Stomach (tissue), 8 donors: ENCODE data around the gene CCR5AS.

ENCODE experiments used
- DNase-seq, 2 donors: peaks; one replicate each; pipeline versions ENCODE4 v3.0.0 to v3.0.0-alpha.2; 2013 to 2019
- H3K27ac ChIP-seq, 5 donors: fragments of 200-600 bp in 4 of 5; sonication (generic) in 4 of 5; one replicate each; pipeline ENCODE4 v1.5.1; 2013 to 2019; ENCODE audit warnings: mild to moderate bottlenecking in 1 of 5, moderate library complexity in 1 of 5
- H3K27me3 ChIP-seq, 3 donors: fragments of 200-600 bp; sonication (generic); one replicate each; pipeline ENCODE4 v1.5.1; 2017 to 2019; ENCODE audit warnings: mixed run types in 1 of 3
- H3K36me3 ChIP-seq, 4 donors: fragments of 200-600 bp; sonication (generic); 1 replicate in 3 of 4; 2 replicates in 1 of 4; pipeline ENCODE4 v1.5.1; 2016 to 2019
- H3K4me1 ChIP-seq, 4 donors: fragments of 200-600 bp; sonication (generic); one replicate each; pipeline ENCODE4 v1.5.1; 2016 to 2019
- H3K4me3 ChIP-seq, 4 donors: fragments of 200-600 bp; sonication (generic) in 3 of 4; one replicate each; pipeline ENCODE4 v1.5.1; 2016 to 2019; ENCODE audit warnings: mild to moderate bottlenecking in 1 of 4
- H3K9me3 ChIP-seq, 4 donors: fragments of 200-600 bp; sonication (generic); one replicate each; pipeline ENCODE4 v1.5.1; 2016 to 2019
- EP300 ChIP-seq: sonication (generic); formaldehyde crosslinking; IDR thresholded peaks from one replicate; pipeline ENCODE4 v1.6.1; 2017; ENCODE audit warnings: antibody characterized with exemption
- POLR2A ChIP-seq, 4 donors: fragments of 450-650 bp; IDR thresholded peaks; one replicate each; pipeline ENCODE4 v1.6.1; 2016; ENCODE audit warnings: antibody characterized with exemption in 4 of 4, control low read depth in 2 of 4, mild to moderate bottlenecking in 1 of 4, moderate library complexity in 1 of 4
- POLR2AphosphoS5 ChIP-seq, 3 donors: sonication (generic); formaldehyde crosslinking; IDR thresholded peaks; one replicate each; pipeline ENCODE4 v1.6.1; 2016; ENCODE audit warnings: antibody characterized with exemption in 3 of 3
- WGBS, 5 donors: extraction: QIAGEN DNeasy Blood & Tissue Kit in 3 of 5; methylation state at CpG; one replicate each; pipeline versions ENCODE4 v1.1.5 to v1.1.7; 2013 to 2018; 5-methylcytosine and 5-hydroxymethylcytosine counted together
- intact Hi-C: fragments of 100-400 bp; cut with DNase I; formaldehyde crosslinking; loops from one replicate; pipeline ENCODE4 v1.15.1; 2023; ENCODE audit warnings: low total_unique reads
- TF ChIP-seq, protein P1 (sequence below), 7 experiments: fragments of 450-650 bp in 4 of 7; fragments of 200-600 bp in 3 of 7; sonication (generic) in 3 of 7; IDR thresholded peaks; one replicate each; pipeline ENCODE4 v1.5.1; 2016 to 2019; ENCODE audit warnings: antibody characterized with exemption in 7 of 7, control low read depth in 2 of 7, mild to moderate bottlenecking in 1 of 7
- donor health status: healthy with polysubstance abuse.
- donor health status: Bipolar disorder and iron deficiency.
- donor health status: healthy.

Gene CCR5AS

DNA sequence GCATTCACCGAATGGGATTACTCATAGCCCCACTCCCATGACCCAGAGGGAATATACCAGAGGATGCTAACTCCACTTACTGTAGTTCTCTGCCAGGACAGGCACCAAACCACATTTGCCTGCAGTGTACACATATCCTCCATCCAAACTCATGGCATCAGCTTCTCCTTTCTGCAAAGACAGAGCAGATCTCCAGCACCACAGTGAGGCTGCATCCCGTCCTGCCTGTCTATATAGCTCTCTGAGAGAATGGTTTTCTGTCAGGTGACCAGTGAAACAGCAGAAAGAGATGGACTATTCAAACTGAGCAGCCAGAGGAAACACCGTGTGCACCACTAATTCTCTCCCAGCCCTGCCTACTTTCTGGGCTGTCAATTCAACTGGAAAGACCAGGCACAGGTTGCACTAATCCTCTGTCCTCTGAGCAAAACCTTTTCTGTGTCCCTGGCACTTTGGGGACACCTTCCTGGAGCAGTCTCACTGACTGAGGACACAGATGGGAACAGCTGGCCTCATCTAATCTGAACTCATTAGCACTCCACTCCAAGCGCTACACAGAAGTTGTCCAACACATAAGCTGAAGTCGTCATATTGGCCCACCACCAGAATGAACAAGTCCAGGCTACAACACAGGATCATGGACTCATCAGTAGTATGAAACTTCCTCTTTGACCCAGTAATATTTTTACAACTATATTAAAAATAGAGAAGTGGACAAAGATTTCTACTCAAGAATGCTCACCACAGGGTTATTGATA is 40.5 kb upstream of the CCR5AS start:
- intact Hi-C loops = no loop called here
- no peaks in the 10 kb centered on the region for H3K4me1 ChIP-seq
- TF ChIP-seq POLR2A (IDR thresholded peaks at IDR 0.05) (no peak), POLR2AphosphoS5 (IDR thresholded peaks at IDR 0.05) (no peak), EP300 (no peak)

DNA sequence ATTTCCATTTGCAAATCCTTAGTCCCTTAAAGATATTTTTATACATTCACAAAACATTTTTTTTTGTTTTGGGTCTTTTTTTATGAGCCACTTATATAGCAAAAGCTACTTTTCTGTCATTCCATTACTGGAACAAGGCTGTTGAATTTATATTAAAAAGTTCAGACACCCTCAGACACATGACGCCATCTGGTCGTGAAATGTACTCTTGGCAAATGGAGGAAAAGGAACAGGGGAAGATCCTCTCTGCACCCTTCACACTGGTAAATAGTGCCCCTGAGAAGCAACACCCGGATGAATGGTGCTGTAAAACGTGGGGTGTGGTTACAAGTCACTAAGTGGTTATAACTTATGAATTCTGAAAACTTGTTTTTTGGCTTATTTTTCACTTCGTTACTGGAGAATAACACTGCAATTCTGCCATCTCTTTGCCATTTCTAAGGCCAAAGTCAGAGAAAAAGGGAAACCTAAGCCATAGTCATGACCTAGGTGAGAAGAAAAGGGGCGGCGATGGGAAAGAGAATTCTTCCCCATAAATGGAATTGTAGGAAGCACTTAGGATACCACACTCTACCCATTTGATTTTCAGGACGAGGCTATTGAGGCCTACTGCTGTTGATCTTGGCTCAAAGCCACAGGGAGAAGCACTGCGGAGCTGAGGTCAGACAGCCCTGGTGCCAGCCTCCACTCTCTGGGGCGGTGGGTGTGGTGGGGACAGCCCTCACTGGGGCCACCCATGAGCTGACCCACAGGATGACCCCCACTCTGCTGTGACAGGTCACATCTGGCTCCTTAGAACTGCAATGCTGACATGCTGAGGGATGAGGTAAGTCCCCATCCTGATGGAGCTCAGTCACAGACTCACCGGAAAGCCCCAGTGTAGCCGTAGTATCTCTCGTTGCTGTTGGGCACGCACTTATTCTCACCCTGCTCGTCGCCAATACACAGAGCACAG is 36.0 kb upstream of the CCR5AS start:
- Histone ChIP-seq H3K4me1 (no peaks in the 10 kb centered on the region), H3K27ac (peak overlapping the region in 1 of 5 donors; percentile 6), H3K27me3 (no peaks in the 10 kb centered on the region), H3K4me3 (no peak overlapping the region), H3K9me3 (no peaks in the 10 kb centered on the region), H3K36me3 (peaks cover 0 to 35% (median 16%) of the 10 kb centered on the region in 4 donors)
- DNase-seq = peak in 1 of 2 donors; percentile 56
- intact Hi-C loops = no loop called here
- WGBS, 5 donors = 52 to 76% (median 64%) methylated on average over 16 of the region's 16 CpGs
- TF ChIP-seq EP300 = no peak
- TF ChIP-seq, protein P1, sequence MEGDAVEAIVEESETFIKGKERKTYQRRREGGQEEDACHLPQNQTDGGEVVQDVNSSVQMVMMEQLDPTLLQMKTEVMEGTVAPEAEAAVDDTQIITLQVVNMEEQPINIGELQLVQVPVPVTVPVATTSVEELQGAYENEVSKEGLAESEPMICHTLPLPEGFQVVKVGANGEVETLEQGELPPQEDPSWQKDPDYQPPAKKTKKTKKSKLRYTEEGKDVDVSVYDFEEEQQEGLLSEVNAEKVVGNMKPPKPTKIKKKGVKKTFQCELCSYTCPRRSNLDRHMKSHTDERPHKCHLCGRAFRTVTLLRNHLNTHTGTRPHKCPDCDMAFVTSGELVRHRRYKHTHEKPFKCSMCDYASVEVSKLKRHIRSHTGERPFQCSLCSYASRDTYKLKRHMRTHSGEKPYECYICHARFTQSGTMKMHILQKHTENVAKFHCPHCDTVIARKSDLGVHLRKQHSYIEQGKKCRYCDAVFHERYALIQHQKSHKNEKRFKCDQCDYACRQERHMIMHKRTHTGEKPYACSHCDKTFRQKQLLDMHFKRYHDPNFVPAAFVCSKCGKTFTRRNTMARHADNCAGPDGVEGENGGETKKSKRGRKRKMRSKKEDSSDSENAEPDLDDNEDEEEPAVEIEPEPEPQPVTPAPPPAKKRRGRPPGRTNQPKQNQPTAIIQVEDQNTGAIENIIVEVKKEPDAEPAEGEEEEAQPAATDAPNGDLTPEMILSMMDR (IDR thresholded peaks at IDR 0.05) = peak in 5 of 7 experiments; percentile 31 to 78 (median 70)

More for the DNA sequence above, 40.5 kb upstream of the CCR5AS start:
- Histone ChIP-seq H3K9me3 (no peaks in the 10 kb centered on the region), H3K27ac (no peak overlapping the region), H3K36me3 (peaks cover 0 to 27% (median 15%) of the 10 kb centered on the region in 4 donors), H3K4me3 (no peak overlapping the region), H3K27me3 (no peaks in the 10 kb centered on the region)
- whole genome bisulfite sequencing, 5 donors = 63 to 82% (median 72%) methylated on average over 5 of the region's 5 CpGs
- no peak for DNase-seq

DNA sequence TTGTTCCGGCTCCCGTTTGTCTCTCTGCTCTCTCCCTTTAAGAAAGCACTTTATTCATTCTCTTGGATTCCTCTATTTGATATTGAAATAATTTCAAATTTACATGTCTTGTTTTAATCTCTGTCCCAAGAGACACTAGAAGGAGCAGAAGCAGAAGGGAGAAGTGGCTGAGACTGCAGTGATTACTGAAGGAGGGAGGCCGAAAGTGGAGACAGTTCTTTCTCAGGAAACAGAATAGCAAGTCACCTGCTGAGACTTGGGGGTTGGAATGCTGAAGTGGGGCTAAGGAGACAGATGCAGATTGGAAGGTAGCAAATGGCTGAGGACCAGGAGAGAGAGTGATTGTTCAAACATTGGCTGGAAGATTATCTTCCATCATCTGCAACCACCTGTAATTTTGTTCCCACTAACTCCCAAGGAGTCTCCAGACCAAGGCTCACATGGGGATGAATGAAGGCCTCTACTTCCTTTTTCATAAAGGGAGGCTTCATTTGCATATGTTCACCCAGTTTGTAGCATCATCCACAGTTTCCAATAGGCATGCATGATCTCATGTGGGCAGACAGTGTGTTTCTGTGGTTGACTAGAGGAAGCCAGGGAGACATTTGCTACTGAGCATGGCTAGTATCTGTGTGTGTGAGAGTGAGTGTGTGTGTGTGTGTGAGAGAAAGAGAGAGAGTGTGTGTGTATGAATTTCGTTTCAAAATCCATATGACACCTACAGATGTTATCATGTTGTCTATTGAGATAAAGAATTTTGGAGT is 33.8 kb upstream of the CCR5AS start:
- WGBS, 5 donors = 78 to 84% (median 80%) methylated on average over 4 of the region's 4 CpGs

GRCh38 chr3:46438831-46439230 is 32.0 kb upstream of the CCR5AS start:
- intact Hi-C loops = loop anchor here (10.0 kb wide), 1 partner anchor 144 kb away; no protein-coding TSS in a partner anchor
- DNase-seq = no peak
- no peak overlapping the region for H3K4me3 ChIP-seq
- WGBS, 5 donors = 77 to 92% (median 84%) methylated on average over 3 of the region's 3 CpGs
- no peaks in the 10 kb centered on the region for H3K4me1 ChIP-seq
- H3K36me3 ChIP-seq = peaks cover 0 to 27% (median 17%) of the 10 kb centered on the region in 4 donors
- no peaks in the 10 kb centered on the region for H3K27me3 ChIP-seq
- TF ChIP-seq POLR2AphosphoS5 (IDR thresholded peaks at IDR 0.05) (no peak), POLR2A (IDR thresholded peaks at IDR 0.05) (no peak), EP300 (no peak)
- TF ChIP-seq, protein P1 (IDR thresholded peaks at IDR 0.05) = no peak
- H3K27ac ChIP-seq = no peak overlapping the region
- no peaks in the 10 kb centered on the region for H3K9me3 ChIP-seq

More for the DNA sequence above, 33.8 kb upstream of the CCR5AS start:
- no peaks in the 10 kb centered on the region for H3K27me3 ChIP-seq
- intact Hi-C loops = no loop called here
- peaks cover under 1 to 36% (median 16%) of the 10 kb centered on the region in 4 donors for H3K36me3 ChIP-seq
- H3K9me3 ChIP-seq = no peaks in the 10 kb centered on the region
- DNase-seq = peak in 1 of 2 donors; percentile 39
- H3K4me1 ChIP-seq = no peaks in the 10 kb centered on the region
- no peak overlapping the region for H3K27ac ChIP-seq
- H3K4me3 ChIP-seq = no peak overlapping the region
- TF ChIP-seq, protein P1 (IDR thresholded peaks at IDR 0.05) = no peak
- TF ChIP-seq POLR2AphosphoS5 (IDR thresholded peaks at IDR 0.05) (no peak), EP300 (no peak), POLR2A (IDR thresholded peaks at IDR 0.05) (no peak)
